HS-27A (cell line): ENCODE data around the gene SUSD4.
A peak's percentile ranks its signal among the peaks of the same experiment; 100 is the strongest.

Experiments used
- DNase-seq: peaks from one replicate; pipeline ENCODE4 v3.0.0-alpha.2; 2012; ENCODE audit warnings: low read depth, missing footprints

The SUSD4 gene

DNA sequence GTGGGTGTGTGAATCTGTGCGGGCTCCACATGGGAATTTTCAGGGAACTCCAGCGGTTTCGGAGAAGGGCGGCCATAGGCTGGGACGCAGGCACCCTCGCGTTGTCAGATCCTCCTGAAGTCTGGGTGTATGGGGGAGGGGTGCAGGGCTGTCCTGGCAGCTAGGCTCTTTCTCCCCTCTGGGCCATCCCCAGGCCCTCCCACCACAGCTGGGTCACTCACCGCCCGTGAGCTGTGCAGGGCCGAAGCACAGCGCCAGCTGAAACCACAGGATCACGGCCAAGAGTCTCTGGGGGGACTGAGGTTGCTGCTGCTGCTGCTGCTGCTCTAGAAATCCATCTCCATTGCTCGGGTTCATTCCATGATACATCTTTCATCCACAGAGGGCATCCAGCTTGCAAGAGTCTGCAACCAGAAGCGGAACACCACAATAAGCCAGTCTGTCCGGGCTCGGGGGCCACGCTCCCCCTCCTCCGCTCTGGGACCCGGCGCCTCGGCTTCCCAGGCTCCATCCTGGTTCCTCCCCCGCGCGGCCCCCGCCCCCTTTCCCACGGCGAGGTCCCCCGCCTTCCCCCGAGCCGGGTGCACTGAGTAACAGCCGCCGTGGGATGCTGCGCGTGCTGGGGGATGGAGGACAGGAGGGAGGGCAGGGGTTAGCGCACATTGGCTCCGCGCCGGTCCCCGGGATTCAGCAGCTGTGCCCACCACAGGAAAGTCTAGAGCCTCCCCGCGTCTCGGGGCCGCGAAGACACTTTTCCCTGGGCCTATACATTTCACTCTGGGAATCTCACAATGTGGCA is 720 bp downstream of the SUSD4 start:
- DNase-seq: no peak

- DNase-seq: no peak
Measured at GRCh38 chr1:223358826-223359225, 5.2 kb downstream of the SUSD4 start.

DNA sequence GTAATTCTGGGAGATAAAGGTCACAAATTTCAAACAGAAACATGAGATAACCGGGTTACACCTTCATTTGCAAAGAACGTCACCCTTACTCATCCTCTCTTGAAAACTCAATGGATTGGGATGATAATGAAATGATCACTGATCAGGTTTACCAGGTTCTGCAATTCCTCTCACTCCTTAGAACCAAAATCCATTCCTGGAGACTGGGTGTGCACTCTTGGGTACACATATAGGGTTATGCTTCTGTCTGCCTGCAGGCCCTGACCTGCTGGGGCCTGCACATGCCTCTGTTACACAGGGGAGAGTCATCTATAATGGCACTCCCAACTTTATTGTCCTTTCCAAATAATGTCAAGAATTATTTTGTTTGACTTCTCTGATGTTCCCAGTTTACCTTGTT is 8.3 kb downstream of the SUSD4 start:
- DNase-seq: no peak

DNA sequence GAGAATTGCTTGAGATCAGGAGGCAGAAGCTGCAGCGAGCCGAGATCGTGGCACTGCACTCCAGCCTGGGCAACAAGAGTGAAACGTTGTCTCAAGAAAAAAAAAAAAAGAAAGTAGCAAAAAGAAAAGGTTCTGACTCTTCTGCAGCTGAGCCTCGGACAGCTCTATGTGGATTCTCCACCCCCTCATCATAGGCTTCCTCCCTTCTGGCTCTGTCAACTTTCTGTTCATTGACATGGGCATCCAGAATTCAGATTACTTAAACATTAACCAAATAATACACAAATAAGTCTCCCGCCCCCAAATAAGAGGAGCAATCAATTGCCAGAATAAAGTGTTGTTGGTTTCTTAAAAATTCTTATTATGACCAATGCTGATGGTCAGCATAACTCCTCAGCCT is 10.0 kb downstream of the SUSD4 start:
- DNase-seq: no peak

DNA sequence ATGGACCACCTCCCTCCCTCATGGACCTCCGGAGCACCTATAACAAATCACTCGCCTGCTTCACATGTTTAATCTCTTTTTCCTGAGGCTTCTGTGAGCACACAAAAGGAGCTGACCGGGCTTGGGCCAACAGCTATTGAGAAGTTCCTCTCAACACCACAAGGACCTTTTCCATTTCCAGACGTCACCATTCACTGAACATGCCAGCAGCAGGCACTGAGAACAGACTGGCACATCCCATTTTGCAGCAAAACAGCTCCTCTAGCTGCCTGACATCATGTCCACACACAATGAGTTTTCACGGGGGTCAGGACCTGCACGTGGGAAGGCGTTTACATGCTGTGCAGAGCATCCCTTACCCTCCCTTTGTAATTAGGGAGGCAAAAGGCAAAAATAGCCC is 11.0 kb downstream of the SUSD4 start:
- no peak for DNase-seq

GRCh38 chr1:223350361-223350908 is 13.5 kb downstream of the SUSD4 start:
- DNase-seq: no peak

DNA sequence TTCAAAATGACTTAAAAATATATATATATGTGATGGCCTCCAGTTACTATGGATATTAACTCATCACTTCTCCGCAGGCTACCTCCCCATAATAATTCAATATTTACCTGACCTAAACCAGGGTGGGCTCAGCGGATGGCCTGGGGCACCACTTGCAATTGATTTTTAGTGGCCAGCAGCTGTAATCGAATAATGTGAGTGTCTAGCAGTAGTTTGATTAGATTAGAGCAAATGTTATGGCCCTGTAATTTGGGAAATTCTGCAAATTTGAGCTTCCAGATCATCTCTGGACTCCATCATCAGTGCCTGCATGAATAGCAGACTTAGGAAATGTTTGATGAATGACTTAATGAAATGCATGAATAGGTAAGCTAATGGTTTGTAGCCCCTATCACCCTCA is 14.7 kb downstream of the SUSD4 start:
- DNase-seq: no peak

GRCh38 chr1:223348439-223348838 is 15.5 kb downstream of the SUSD4 start:
- no peak for DNase-seq

- no peak for DNase-seq
Measured at GRCh38 chr1:223347583-223347982, 16.4 kb downstream of the SUSD4 start.

GRCh38 chr1:223346311-223346710 is 17.7 kb downstream of the SUSD4 start:
- DNase-seq: no peak

- no peak for DNase-seq
Measured at GRCh38 chr1:223345720-223346119, 18.3 kb downstream of the SUSD4 start.

- no peak for DNase-seq
Measured at GRCh38 chr1:223344491-223344890, 19.5 kb downstream of the SUSD4 start.

- no peak for DNase-seq
Measured at GRCh38 chr1:223343692-223344091, 20.3 kb downstream of the SUSD4 start.

GRCh38 chr1:223341121-223341520 is 22.9 kb downstream of the SUSD4 start:
- no peak for DNase-seq

DNA sequence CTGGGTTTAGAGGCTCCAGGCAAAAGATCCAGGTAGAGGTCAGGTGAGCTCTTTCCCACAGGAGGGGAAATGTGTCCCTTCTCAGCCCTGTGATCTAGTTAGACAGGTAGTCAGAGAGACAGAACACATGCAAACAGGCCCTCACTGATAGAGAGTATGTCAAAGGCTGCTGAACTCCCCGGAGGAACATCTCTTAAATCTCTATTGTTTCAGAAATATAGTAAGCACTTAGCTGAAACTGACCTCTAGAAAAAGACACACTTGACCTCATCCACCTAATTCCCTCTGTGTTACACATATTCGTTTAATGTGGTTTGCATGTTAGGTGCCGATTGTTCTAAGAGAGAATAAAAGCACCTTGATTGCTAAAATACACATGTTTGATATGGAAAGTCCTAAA is 23.3 kb downstream of the SUSD4 start:
- DNase-seq: no peak

- DNase-seq: no peak
Measured at GRCh38 chr1:223339861-223340260, 24.1 kb downstream of the SUSD4 start.

GRCh38 chr1:223338811-223339746 is 24.9 kb downstream of the SUSD4 start:
- DNase-seq: no peak

- DNase-seq: no peak
Measured at GRCh38 chr1:223337174-223337869, 26.7 kb downstream of the SUSD4 start.

DNA sequence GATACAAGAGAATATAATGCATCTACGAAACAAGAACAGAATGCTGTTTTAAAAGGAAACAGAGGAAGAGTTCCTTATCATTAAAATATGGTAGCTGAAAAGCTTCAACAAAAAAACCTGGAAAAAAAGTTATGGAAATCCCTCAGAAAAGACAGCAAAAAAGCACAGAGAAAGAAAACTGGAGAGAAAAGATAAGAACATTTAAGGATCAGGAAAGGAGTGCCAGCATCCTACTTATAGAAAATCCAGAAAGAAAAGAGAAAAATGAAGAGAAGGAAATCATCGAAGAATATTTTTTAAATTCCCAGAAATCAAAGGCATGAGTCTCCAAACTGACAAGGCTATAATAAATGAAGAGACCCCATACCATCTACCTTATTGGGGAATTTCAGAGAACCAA is 29.8 kb downstream of the SUSD4 start:
- no peak for DNase-seq

- DNase-seq: no peak
Measured at GRCh38 chr1:223332997-223333396, 31.0 kb downstream of the SUSD4 start.

GRCh38 chr1:223331929-223332328 is 32.0 kb downstream of the SUSD4 start:
- DNase-seq: peak; percentile 5

DNA sequence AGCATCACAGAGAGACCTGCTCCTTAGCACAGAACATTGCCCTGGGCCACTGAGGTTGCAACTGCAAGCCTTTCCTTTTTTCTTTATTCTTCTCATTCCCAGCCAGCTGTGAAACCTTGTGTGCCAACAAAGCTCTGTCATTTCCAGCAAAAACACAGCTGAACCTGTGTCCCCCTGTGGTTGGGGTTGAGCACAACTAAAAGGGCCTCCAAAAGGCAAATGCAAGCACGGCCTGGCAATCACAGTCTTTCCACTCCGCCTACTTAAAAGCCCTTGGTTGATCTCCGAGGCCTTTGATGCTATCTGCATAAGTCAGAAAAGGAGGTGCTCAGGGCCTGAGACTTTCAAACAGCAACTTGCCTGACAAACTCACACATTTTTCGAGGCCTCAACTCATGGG is 32.7 kb downstream of the SUSD4 start:
- no peak for DNase-seq
